HG03378 (cell line): Measurements from ENCODE around the gene ANKRD65.
"Not testable (repeated sequence)": the region's sequence is repeated elsewhere in the genome, so short reads cannot be mapped to it uniquely, and the experiment has no call there.

Experiments used
- ATAC-seq: cut with Tn5 transposase; IDR thresholded peaks from one replicate; pipeline ENCODE4 v1.9.1; 2021; ENCODE audit warnings: mild to moderate bottlenecking, moderate library complexity; ENCODE audit not compliant: unreplicated experiment

Gene ANKRD65

GRCh38 chr1:1373815-1374588 is 47.1 kb downstream of the ANKRD65 start:
- ATAC-seq, result no peak

- no peak for ATAC-seq
These were observed 47.8 kb downstream of the ANKRD65 start for GRCh38 chr1:1373051-1373814.

GRCh38 chr1:1371746-1372711 is 49.0 kb downstream of the ANKRD65 start:
- no peak for ATAC-seq

- no peak for ATAC-seq
These were observed 49.7 kb downstream of the ANKRD65 start for GRCh38 chr1:1371364-1371745.

GRCh38 chr1:1370771-1371300 is 50.2 kb downstream of the ANKRD65 start:
- ATAC-seq, result no peak

GRCh38 chr1:1370094-1370493 is 51.0 kb downstream of the ANKRD65 start:
- not testable (repeated sequence) for ATAC-seq
